HG02870 (cell line): ENCODE measurements around the gene FDX2.
A peak's percentile ranks its signal among the peaks of the same experiment; 100 is the strongest.

Experiments
- ATAC-seq: cut with Tn5 transposase; IDR thresholded peaks from one replicate; pipeline ENCODE4 v1.9.1; 2021; ENCODE audit warnings: mild to moderate bottlenecking, moderate library complexity; ENCODE audit not compliant: unreplicated experiment

Gene FDX2

DNA sequence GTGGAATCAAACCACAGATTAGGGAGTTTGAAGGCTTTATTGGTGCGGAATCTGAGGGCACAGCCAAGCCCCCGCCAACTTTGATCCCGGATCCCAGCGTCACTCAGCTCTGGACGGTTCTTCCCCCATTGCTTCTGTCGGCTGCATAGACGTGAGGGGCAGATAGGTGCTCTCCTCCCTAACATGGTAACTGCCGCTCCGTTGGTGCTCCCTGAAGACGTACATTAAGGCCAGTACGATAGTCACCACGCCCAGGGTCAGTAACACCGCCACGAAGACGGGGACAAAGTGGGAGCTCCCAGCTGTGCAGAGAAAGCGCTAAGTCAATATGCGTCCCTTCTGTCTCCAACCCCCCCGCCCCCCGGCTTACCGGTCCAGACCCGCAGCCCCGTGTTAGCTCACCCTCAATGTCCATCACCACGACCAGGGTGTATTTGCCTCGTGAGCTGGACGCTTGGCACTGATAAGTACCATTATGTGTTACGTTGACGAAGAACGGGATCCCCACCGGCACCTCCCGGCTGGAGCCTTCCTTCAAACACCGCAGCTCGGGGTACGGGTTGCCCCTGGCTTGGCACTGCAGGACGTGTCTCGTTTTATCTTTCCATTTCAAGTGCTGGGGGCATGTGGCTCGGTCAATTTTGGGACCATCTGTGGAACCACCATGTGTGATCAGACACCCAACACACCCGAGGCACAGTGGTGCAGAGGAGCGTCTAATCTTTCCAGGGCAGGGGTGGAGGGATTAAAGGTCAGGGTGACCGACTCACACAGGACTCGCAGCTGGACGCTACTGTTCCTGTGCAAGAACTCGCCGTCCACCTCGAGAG is 18.2 kb upstream of the FDX2 start:
- ATAC-seq, result no peak

DNA sequence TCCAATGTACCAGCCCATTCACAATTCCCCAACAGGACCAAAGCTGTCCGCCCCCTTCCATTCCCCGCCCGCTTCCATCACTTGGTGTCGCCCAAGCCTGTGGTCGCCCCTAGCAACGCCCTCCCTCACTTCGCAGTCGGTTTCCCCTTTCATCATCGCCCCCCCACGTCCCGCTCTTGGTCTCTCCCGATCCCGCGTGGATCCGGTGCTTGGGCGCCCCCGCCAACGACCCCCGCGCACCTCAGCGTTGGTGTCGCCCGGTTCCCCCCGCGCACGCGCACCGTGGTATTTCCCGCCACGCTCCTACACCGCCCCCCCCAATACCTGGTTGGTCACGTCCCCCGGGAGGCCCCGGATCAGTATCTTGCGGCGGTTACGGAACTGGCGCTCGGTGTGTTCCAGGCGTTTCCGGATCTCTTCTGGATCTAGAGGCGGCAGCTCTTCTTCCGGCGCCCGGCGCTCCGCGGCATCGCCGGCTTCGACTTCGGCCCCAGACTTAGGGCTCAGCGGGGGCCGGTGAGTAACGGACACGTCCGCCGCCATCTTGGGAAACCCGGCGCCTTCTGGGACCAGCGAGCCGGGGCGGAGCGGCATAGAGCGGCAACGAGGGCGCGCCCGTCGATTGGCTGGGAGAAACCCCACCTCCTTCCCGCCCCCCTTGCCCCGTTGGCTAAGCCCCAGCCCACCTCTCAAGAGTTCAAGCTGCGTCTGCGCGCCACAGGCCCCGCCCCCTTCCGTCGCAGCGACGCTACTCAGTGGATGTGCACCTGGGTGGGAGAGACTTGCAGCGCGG is 17.3 kb upstream of the FDX2 start, which contains the start of gene RAVER1:
RAVER1 (minus strand) TSS at position 565 of the 793 bp plus-strand sequence; CDS start at position 543, 22 bp downstream.
- ATAC-seq, result peak; percentile 80

DNA sequence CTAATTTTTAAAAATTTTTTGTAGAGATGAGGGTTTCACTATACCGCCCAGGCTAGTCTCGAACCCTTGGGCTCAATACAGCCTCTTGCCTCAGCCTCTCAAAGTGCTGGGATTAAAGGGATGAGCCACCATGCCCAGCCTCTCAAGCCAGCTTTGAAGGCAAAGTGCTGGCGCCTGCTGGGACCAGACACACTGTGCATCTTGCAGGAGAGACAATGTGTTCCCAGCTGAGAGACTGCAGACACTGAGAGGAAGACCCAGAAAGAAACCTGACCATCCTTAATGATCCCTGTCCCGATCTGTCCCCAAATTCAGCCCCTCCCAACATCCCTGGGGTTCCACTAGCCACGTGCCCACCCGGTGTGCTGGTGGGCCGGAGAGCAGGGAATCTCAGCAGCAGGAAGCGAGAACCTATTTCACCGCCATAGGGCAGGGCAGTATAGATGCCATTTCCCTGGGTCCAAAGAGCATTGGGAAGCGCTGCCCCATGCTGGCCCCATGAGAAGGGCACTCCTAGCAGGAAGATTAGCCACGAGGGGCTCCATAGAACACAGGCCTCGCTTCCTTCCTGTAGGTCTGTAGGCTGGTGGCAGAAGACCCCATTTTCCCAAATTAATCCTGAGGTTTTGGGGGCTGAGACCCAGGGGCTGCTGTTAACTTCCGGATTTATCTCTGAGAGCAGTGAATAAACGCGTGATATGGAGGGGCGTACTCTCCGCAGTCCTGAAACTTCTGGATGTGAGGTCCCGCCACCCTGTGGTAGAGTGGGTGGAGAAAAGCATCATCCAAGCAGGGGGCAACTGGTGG is 16.5 kb upstream of the FDX2 start:
- no peak for ATAC-seq

DNA sequence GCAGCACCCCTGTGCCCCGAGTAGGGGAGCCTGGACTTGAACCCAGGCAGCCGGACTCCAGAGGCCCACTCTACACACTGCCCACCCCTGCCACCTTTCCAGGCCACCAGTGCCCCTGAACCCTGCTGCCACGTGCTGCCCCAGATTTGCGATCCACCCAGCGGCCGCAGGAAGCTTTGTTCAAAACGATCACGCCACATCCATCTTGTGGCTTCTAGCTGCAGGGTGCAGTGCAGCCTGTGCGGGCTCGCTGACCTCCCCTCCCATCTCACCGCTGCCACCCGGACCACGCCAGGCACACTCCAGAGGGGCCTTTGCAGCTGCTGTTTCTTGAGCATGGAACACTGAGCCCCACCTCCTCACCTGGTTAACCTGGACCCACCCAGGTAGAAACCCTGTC is 13.7 kb upstream of the FDX2 start:
- no peak for ATAC-seq

DNA sequence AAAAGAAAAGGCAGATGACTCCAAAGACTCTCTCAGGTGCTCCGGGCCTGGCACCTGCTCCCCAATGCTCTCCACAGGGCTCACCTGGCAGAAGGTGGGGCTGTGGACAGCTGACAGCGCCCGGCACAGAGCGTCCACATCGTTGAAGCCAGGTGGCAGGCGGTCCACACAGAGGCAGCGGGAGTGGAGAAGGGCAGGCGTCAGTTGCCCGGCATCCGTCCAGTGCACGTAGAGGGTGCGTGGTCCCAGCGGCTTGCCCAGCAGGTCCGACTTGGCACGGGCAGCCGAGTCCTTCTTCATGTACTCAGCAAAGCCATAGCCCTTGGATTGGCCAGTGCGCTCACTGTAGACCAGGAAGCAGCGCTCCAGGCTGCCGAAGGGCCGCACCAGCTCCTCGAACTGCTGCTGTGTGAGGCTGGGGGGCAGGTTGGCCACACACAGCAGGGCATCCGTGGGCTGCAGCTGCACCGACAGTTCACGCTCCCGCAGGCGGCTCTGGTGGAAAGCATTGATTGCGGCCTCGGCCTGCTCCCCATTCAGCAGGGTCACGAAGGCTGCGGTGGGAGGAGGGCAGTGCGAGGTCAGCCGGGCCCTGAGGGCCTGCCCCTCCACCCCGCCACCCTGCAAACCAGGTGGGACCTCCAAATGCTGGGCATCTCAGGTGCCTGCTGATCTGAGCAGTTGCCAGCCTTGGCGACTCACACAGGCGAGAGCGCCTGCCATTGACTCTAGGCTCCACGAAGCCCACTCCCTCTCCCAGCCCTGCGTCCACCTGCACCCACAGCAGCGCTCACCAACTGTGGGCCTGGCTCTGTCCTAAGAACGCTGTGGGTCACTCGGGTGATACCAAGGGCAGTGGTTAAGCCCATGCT is 13.0 kb upstream of the FDX2 start:
- ATAC-seq, result no peak

DNA sequence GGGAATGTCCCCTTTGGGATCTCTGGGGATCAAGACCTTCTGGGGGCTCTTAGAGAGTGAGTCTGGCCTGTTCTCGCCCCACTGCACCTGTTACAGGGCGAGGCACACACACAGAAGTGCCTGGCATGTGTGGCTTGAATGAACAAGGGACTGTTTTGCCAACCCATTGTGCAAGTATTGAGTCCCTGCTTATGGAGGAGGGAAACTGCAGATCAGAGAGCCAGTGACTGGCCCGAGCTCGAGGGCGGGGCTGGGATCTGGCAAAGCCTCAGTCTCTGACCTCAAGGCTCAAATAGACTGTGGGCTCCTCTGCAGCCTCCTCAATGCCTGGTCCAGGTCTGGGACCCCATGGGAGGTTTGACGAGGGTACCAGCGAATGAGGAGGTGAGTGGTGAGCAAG is 12.0 kb upstream of the FDX2 start:
- no peak for ATAC-seq

DNA sequence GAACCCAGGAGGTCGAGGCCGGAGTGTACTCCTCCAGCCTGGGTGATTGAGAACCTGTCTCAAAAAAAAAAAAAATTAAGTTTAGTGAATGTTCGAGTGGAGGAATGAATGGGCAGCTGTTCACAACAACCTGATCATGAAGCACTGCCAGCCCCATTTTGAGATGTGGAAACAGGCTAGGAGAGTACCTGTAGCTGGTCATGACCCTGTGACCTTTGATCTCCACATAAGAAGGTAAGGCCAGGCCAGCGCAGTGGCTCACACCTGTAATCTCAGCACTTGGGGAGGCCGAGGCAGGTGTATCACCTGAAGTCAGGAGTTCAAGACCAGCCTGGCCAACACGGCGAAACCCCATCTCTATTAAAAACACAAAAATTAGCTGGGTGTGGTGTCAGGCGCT is 9.9 kb upstream of the FDX2 start:
- ATAC-seq, result no peak

DNA sequence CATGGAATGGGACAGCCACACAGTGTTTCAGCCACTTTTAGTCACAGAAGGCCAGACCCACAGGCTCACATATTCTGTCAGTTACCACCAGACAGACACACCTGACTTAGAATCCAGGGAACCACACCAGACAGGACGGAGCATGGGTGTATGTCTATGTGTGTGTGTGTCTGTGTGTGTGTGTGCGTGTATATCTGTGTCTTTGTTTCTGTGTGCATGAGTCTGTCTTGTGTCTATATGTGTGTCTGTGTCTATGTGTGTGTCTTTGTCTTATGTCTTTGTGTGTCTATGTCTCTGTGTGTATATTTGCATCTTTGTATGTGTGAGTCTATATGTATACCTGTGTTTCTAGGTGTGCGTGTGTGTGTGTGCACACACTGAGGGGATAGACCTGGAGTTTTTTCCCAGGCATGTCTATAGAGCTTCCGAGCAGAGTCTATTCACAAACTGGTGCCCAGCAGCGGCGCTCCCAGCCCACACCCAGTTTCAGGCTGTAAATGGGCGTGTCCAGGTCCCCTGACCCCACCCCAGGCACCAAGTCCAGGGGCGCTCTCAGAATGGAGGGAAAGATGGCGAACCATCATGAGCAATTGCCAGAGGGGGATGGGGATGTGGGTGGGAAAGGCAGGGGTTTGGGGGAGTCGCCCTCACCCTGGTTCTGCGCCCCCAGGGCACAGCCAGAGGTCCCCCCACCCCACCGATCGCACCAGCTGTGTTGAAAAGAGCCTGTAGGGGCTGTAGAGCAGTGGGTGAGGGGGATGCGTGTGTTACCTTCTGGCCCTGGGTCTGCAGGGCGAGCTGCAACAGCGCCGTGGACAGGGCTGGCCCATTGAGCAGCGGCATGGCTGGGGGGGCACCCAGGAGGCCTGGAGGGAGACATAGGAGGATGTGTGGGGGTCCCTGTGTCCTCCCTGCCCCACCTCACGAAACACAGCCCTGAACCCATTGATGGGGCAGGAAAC is 6.3 kb upstream of the FDX2 start:
- ATAC-seq, result no peak

DNA sequence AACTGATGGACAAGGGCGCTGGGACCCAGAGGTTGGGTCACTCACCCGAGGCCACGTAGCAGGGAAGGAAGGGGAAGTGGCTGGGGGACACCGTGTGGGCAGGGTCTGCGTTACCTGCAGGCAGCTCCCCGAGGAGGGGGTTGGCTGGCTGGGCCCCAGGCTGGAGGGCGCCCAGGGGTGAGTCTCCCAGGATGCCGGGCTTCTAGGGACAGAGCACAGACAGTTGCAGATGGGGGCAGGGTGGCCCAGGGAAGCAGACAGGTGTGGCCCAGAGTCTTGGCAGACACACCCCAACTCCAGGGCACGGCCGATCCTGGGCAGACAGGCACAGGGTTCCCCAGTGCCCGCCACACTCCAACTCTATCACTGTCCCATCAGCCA is 5.6 kb upstream of the FDX2 start:
- ATAC-seq, result no peak

DNA sequence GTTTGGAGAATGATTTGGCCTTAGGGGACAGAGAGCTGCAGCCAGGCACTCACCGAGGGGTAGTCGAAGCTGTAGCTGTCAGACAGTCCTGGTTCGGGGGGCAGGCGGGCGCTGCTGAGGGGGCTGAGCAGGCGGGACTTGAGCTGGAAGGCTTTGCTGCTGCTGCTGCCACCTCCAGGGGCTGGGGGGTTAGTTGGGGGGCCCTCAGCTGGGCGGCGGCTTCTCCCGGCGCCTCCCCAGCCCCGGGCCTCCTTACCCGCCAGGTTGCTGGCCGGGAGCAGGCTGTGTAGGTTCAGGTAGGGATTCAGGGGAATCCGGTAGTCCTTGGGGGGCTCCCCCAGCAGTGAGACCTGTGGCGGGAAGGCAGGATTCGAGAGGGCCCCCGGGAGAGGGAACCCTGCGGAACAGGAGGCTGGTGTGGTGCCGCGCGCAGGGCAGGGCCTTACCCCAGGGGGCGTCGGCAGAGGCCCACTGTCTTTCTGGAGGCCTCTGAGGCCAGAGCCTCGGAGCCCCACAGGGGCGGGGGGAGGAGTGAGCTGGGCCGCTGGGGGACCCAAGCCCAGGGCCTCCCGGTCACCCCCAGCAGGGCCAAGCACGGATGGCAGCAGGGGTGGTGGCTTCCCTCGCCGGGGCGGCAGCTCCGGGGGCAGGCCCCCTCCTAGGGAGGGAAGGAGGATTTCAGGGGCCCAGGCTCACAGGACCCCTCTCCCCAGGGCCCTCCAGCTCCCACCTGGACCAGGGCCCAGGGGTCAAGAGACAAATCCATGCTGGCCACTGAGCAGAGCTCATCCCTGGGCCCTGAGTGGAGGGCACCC is 5.0 kb upstream of the FDX2 start:
- no peak for ATAC-seq

DNA sequence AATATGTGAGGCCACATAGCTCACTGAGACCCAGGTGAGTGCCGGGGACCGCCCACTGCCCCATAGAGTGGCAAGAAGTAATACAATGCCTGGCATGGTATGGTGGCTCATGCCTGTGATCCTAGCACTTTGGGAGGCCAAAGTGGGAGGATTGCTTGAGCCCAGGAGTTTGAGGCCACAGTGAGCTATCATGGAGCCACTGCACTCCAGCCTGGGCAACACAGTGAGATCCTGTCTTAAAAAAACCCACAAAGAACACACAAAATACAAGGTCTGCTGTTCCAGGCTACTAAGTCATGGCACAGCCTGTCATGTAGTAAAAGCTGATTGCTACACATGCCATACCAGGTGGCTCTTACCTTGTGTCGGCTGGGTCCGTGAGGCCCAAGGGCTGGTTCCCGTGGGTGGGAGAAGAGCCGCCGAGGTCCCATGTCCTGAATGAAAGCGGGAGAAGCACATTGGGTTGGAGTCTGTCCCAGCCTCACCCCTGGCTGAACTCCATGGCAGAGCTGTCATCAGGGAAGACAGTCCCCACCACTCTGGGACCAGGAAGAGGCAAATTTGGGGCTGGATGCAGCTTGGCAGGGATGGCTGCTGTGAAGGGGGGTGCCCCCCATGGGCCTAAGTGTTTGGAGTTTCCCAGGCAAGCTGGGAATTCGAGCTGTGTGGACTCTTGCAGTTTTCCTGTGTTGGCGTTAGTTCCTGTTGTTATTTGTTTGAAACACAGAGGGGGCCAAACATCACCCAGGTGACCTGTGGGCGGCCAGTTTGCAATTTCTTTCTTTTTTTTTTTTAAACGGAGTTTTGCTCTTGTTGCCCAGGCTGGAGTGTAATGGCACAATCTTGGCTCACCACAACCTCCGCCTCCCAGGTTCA is 3.2 kb upstream of the FDX2 start:
- no peak for ATAC-seq

DNA sequence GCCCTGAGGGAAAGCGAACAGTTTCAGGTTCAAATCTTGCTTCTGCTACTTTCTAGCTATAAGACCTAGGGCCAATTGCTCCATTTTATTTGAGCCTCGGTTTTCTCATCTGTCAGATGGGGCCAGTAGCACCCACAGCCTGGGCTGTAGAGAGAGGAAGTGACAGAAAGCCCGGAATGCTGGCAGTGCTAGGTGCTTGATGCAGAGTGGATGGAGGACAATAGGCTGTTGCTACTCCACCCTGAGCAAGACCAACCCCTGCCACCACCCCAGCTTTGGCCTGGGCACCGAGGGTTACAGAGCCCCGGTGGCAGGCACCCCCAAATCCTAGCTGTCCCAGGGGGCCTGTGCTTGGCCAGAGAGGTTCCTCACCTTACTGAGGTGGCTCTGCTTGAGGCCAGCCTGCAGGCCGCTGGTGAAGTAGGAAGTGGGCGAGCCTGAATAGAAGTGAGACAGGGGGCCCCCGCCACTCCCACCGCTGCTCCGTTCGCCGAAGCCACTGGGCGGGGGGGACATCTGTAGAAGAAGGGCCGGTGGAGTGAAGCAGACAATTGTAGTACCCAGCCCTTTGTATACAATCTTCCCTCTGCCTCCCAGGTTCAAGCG is 2.1 kb upstream of the FDX2 start:
- no peak for ATAC-seq

DNA sequence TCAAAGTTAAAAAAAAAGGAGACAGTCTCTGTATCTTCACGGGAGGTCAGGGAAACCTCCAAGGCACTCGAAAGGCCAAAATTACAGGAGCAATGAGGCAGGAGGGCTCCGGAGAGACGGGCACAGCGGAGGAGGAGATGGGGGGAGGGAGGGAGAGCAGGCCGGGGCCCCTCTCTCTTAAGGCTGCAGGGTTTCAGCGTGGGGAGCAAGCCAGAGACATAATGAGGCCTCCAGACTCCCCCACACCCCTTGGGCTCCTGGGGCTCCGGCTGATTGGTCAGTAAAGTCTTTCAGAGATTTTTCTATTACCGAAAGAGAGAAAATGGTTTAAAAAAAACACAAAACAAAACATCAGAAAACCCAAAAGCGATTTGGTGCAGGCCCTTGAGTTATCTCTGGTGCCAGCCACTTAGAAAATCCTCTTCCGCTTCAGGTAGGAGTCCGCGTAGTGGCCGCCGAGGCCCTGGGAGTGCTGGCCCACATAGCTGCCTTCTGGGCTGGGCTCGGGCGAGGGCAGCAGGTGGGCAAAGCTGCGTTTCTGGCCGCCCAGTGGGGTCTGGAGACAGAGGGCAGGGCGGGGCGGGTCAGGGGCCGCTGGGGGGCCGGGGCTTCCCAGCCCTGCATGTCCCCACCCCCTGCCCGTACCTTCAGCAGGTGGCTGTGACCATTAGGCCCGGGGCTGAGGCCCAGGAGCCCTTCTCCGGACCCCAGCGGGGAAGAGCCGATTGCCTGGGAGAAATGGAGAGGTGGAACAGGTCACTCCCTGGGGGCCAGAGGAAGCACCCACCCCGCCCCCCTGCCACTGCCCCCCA is 1.4 kb upstream of the FDX2 start:
- ATAC-seq, result no peak

DNA sequence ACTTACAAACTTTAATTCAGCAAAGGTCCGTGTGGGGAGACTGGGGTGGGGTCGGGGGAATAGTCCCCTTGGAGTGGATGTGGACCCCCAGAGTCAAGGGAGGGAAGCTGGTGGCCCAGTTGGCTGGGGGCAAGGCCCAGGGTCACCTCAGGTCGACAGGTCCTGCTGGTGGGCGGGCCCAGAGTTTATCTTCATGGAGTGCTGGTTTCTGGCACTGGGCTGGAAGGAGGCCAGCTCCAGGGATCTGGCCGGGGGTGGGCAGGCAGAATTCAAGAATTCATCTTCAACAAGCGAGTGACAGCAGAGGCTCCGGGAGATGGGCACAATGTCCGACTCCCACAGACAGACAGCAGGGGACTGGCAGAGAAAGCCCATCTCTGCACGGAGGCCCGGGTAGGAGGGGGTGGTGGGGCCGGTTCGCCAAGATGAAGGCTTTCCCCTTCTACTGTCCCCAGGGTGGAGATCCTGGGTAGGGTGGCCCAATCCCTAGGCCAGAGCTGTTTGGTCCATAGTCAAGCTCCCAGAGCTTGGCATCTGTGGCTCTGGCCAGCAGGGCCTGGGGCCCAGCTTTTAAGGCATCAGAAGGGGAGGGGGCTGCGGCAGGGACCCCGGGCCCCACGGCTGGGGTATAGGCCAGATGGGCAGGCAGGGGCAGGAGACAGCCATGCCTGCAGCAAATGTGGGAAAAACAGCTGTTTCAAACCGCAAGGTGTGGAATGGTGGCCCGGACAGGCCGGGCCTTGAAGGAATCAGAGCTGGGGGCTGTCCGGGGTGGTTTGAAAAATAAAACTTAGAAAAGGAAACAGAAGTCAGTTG is 622 bp upstream of the FDX2 start:
- no peak for ATAC-seq

DNA sequence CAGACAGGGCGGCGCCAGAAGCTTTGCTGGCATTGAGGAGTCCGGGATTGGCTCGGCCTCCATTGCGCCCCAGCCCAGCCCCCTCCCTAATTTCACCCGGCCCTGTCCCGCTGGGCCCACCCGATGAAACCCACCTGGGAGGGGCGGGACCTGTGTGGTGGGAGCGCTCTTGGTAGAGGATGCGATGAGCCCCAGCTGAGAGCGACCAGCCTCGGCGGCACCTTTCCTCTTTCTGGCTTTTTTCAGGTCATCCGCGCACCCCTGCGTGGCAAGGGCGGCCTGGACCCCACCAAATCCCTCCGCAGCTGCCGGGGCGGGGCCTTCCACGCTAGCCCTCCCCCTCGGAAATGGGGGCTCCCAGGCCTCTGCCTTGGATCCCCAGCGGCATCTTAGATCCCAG is 6.4 kb downstream of the FDX2 start, which contains the start of gene ZGLP1:
ZGLP1 (minus strand) TSS at position 393 of the 400 bp plus-strand sequence.
- ATAC-seq, result no peak
